WERI-Rb-1 (cell line): ENCODE data around the gene C20orf202.

Experiments
- DNase-seq: peaks from one replicate; pipeline ENCODE4 v3.0.0-alpha.2; 2020
- H3K27ac ChIP-seq: fragments of 250-450 bp; sonication (Bioruptor Pico); 2 replicates; pipeline ENCODE4 v1.5.1; 2020; ENCODE audit warnings: mild to moderate bottlenecking, moderate library complexity
- H3K27me3 ChIP-seq: fragments of 250-450 bp; sonication (Bioruptor Pico); 2 replicates; pipeline ENCODE4 v1.5.1; 2021; ENCODE audit warnings: mild to moderate bottlenecking, low read depth, moderate library complexity; ENCODE audit not compliant: insufficient read depth, severe bottlenecking
- H3K36me3 ChIP-seq: fragments of 250-450 bp; sonication (Bioruptor Pico); 2 replicates; pipeline ENCODE4 v1.5.1; 2020; ENCODE audit warnings: mild to moderate bottlenecking, moderate library complexity
- H3K4me3 ChIP-seq: 2 replicates; pipeline ENCODE4 v1.5.1; 2011; ENCODE audit warnings: low read depth, mild to moderate bottlenecking, control low read depth, low read length
- H3K9me3 ChIP-seq: fragments of 250-450 bp; sonication (Bioruptor Pico); 2 replicates; pipeline ENCODE4 v1.5.1; 2021; ENCODE audit warnings: mild to moderate bottlenecking, moderate library complexity; ENCODE audit not compliant: severe bottlenecking
- TF ChIP-seq, protein P1 (sequence below): IDR thresholded peaks from 2 replicates; pipeline ENCODE4 v1.5.1; 2011; ENCODE audit warnings: low read depth, mild to moderate bottlenecking, control low read depth, inconsistent platforms, low read length

The C20orf202 gene

DNA sequence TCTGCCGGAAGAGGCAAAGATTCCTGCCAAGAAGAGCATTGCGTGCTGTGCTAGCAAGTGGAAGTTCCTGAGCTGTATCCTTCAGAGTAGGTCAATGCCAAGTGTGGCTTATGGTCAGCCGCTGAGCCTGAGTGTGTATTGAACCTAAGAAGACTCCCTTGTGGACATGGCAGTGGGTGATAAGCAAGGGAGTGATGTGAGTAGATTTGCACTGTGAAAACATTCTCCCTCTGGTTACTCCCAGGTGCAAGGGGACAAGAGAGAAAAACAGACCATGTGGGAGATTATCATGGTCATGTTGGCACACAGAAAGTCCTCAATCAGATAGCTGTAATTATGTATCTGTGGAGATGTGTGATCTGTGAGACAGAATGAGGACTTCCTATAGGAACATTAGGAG lies 12.4 kb upstream of the C20orf202 start:
- H3K36me3 ChIP-seq: no peaks in the 10 kb centered on the region
- H3K27me3 ChIP-seq: no peaks in the 10 kb centered on the region
- H3K9me3 ChIP-seq: no peaks in the 10 kb centered on the region
- no peak for DNase-seq
- H3K27ac ChIP-seq: no peak overlapping the region
- no peak overlapping the region for H3K4me3 ChIP-seq
- TF ChIP-seq, protein P1, sequence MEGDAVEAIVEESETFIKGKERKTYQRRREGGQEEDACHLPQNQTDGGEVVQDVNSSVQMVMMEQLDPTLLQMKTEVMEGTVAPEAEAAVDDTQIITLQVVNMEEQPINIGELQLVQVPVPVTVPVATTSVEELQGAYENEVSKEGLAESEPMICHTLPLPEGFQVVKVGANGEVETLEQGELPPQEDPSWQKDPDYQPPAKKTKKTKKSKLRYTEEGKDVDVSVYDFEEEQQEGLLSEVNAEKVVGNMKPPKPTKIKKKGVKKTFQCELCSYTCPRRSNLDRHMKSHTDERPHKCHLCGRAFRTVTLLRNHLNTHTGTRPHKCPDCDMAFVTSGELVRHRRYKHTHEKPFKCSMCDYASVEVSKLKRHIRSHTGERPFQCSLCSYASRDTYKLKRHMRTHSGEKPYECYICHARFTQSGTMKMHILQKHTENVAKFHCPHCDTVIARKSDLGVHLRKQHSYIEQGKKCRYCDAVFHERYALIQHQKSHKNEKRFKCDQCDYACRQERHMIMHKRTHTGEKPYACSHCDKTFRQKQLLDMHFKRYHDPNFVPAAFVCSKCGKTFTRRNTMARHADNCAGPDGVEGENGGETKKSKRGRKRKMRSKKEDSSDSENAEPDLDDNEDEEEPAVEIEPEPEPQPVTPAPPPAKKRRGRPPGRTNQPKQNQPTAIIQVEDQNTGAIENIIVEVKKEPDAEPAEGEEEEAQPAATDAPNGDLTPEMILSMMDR: no peak

- TF ChIP-seq, protein P1: no peak
- H3K9me3 ChIP-seq: no peaks in the 10 kb centered on the region
- H3K36me3 ChIP-seq: no peaks in the 10 kb centered on the region
- H3K4me3 ChIP-seq: no peak overlapping the region
- H3K27me3 ChIP-seq: no peaks in the 10 kb centered on the region
- DNase-seq: no peak
- no peak overlapping the region for H3K27ac ChIP-seq
These were observed 12.0 kb upstream of the C20orf202 start for GRCh38 chr20:1191299-1191698.

DNA sequence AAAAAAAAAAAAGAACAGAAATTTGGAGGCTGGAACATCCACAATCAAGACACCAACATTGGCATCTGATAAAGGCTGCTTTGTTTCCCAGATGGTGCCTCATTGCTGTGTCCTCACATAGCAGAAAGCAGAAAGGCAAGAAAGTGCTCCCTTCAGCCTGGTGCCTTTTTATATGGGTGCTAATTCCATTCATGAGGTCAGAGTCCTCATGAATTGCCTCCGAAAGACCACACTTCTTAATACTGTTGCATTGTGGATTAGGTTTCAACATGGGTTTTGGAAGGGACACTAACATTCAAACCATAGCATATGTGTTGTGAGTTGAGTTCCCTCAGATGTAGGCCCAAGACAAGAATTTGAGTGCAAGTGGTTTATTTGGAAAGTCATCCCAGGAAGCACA lies 8.0 kb upstream of the C20orf202 start:
- no peak for DNase-seq
- Histone ChIP-seq H3K36me3 (no peaks in the 10 kb centered on the region), H3K27ac (no peak overlapping the region), H3K9me3 (no peaks in the 10 kb centered on the region), H3K4me3 (no peak overlapping the region), H3K27me3 (no peaks in the 10 kb centered on the region)
- TF ChIP-seq, protein P1: no peak

- no peak for DNase-seq
- H3K27me3 ChIP-seq: no peaks in the 10 kb centered on the region
- H3K27ac ChIP-seq: no peak overlapping the region
- TF ChIP-seq, protein P1: no peak
- H3K9me3 ChIP-seq: no peaks in the 10 kb centered on the region
- no peak overlapping the region for H3K4me3 ChIP-seq
- H3K36me3 ChIP-seq: no peaks in the 10 kb centered on the region
These were observed 6.6 kb upstream of the C20orf202 start for GRCh38 chr20:1196634-1197033.

DNA sequence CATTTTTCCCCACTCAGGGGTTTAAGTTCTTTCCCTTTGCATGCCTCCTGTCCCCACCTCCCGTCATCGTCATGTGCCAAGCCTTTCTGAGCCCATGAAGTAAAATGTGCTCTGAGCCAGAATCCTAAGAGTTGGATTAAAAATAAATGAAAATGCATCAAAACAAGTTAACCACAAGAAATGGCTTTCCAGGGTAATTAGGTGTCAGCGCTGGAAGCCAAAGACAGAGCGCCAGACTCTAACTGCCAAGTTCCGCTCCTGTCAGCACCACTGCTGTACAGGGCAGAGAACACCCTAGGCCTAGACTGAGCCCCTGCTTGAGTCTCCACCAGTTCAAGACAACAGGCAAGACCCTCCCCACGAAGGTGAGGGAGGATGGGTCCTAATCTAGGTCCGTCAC lies 5.5 kb upstream of the C20orf202 start:
- Histone ChIP-seq H3K9me3 (no peaks in the 10 kb centered on the region), H3K4me3 (no peak overlapping the region)
- DNase-seq: no peak

GRCh38 chr20:1198751-1199150 lies 4.5 kb upstream of the C20orf202 start:
- no peaks in the 10 kb centered on the region for H3K27me3 ChIP-seq
- H3K36me3 ChIP-seq: no peaks in the 10 kb centered on the region
- H3K4me3 ChIP-seq: no peak overlapping the region
- TF ChIP-seq, protein P1: no peak
- no peak overlapping the region for H3K27ac ChIP-seq
- no peak for DNase-seq
- no peaks in the 10 kb centered on the region for H3K9me3 ChIP-seq

More for the DNA sequence above, 5.5 kb upstream of the C20orf202 start:
- Histone ChIP-seq H3K27me3 (no peaks in the 10 kb centered on the region), H3K36me3 (no peaks in the 10 kb centered on the region), H3K27ac (no peak overlapping the region)
- TF ChIP-seq, protein P1: no peak
